HG03095 (cell line): ENCODE results near the gene CCDC127.
"Not testable (repeated sequence)": the region's sequence is repeated elsewhere in the genome, so short reads cannot be mapped to it uniquely, and the experiment has no call there.

Experiments used
- ATAC-seq: cut with Tn5 transposase; IDR thresholded peaks from one replicate; pipeline ENCODE4 v1.9.1; 2021; ENCODE audit warnings: moderate library complexity; ENCODE audit not compliant: unreplicated experiment

The CCDC127 gene

DNA sequence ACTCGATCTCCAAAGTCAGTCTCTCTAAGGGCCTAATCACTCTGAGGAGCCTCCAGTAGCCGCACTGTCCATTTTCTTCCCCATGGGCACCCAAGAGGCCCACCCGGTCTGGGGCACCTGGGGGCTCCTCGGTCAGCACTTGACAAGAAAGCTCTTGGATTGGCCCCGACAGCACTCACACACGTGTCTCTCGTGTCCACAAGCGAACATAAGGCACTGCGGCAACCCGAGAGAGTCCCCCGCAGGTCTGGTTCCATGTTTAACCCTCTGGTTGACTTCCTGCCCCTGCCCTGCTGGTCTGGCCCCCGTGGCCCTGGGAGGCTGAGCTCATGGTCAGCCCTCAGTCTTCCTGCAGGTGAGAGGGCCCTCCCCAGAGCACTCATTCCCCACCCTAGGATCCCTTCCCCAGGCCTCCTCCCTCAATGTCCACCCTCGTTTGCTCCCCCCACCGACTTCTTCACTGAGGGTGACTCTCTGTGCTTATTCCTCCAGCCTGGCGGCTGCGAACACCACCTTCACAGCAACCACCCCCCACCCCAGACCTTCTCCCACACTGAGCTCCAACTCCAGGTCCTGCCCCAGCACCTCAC, 43.0 kb downstream of the CCDC127 start:
- no peak for ATAC-seq

DNA sequence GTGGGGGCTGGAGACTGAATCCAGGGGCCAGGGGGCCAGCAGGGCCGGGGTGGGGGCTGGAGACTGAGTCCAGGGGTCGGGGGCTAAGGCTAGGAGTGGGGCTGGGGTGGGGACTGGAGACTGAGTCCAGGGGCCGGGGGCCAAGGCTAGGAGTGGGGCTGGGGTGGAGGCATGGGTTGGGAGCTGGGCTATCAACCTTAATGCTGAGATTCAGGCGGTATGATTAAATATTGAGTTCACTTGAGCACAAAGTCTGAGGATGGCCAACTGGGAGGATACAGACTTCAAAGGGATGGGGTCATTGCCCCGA, 43.7 kb downstream of the CCDC127 start:
- no peak for ATAC-seq

DNA sequence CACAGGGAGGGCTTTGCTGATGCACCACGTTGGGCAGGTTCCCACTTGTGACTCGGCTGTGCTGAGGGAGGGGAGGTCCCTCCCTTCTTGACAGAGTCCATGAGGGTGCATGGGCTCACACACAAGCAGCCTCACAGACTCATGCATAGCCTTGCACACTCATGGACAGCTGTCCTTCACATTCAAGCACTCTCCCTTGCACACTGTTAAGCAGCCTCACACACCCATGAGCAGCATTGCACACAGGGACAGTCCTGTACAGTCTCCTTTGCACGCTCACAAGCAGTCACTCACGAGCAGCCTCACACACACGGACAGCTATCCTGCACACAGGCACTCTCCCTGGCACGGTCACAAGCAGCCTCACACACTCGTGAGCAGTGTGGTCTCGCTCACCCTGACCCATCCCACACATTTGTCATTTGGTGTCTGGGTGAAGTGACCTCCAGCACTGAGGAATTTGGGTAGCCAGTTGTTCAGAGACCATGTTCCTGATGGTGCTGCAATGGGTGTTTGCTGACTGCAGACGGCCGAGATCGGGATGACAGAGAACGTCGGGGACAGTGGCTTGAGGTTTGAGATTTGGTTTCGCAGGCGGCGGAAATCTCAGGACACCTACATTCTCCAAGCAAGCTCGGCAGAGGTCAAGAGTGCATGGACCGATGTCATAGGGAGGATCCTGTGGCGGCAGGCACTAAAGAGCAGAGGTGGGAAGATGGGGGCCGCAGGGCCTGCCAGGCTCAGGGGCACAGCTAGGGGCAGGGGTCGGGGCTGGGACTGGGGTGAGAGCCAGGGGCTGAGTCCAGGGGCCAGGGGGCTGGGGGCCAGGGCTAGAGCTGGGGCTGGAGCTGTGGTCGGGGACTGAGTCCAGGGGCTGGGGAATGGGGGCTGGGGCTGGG, 44.3 kb downstream of the CCDC127 start:
- no peak for ATAC-seq

DNA sequence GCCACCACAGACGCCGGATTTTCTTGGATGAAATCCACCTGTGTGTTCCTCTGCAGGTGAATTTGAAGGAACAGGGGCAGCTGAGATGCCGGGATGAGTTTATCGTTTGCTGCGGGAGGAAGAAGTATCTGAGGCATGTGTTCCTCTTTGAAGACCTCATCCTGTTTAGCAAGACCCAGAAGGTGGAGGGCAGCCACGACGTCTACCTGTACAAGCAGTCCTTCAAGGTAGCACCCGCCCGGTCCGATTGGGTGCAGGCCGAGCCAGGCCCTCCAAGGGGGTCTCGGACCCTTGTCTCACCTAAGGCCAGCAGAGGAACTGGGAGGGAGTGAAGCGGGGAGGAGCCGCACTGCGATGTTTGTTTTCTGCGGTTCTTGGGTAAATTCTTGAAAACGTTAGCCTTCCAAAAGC, 45.1 kb downstream of the CCDC127 start:
- no peak for ATAC-seq

DNA sequence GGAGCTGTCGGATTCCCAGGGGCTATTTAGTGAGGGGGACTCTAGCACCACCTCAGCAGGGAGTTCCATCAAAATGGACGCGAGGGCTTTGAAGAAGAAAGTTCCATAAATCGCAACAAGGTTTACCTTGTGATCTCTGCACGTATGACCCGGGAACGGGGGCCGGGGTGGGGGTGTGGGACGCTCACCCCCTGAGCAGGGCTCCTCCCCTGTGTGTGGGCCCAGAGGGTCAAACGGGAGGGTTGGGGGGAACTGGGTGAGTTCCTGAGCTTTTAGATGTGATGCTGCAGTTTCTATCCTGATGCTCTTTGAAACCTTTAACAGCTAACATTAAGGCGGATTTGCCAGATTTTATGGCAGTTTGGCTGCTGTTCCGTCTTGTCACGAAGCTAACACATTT, 45.5 kb downstream of the CCDC127 start:
- no peak for ATAC-seq

DNA sequence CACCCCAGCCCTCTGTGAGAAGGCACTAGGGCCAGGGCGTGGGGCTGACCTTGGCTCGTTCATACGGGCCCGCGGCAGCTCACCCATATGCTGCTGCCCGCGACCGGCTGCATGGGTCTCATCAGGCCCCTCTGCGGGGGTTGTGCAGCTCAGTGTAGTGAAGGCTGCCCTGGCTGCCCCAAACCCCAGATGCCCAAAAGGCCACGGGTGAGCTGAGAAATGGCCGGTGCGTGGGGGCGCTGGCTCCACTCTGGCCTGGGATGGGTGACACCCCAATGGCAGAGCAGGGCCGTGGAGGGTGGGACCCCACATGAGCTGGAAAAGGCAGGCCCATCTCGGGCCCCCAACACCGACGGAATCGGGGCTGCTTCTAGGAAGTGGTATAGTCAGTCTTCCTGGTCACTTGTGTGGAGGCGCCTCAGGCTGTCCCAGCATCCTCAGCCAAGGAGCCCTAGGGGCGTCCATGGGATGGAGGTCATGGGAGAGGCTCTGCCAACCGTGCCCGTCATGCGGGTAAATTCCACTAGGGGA, 46.1 kb downstream of the CCDC127 start:
- no peak for ATAC-seq

DNA sequence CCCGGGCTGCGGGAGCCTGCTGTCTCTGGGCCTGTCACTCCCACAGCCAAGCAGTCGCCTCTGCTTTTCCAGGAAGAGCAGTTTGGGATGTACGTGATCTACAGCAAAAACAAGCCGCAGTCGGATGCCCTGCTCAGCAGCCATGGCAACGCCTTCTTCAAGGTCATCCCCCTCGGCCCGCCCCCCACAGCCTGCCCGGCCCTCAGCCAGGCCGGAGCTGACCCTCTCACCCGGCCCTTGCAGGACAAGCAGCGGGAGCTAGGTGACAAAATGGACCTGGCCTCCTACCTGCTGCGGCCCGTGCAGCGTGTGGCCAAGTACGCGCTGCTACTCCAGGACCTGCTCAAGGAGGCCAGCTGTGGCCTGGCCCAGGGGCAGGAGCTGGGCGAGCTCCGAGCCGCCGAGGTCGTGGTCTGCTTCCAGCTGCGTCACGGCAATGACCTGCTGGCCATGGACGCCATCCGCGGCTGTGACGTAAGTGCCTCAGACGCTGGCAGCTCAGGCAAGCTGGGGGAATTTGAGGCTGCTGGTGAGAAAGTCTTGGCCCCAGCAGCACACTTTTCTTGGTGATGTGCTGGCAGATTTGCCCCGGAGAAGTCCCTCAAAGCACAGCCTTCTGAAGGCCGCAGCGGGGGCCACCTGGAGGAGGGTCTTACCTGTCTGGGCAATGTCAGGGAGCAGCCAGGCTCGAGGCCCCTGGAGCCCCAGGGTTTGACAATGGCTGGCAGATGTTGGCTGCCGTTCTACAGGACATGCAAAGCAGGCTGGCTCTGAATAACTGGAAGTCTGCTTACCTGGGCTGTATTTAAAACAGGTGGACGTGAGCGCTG, 46.8 kb downstream of the CCDC127 start:
- no peak for ATAC-seq

DNA sequence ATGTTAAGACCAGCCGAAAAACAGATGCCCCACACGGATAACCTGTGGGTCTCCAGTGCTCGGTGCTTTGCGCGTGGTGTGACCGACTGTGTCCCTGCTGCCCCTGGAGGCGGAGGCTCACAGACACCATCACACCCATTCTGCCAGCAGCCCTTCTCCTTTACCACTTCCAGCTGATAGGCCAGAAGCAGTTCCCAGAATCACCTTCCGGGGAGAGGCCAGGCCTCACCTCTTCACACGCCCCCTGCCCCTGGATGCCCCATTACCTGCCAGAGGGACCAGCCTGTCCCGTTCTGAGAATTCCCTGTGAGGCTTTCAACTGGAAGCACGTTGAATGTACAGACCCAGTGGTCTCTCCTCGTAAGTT, 48.2 kb downstream of the CCDC127 start:
- no peak for ATAC-seq

DNA sequence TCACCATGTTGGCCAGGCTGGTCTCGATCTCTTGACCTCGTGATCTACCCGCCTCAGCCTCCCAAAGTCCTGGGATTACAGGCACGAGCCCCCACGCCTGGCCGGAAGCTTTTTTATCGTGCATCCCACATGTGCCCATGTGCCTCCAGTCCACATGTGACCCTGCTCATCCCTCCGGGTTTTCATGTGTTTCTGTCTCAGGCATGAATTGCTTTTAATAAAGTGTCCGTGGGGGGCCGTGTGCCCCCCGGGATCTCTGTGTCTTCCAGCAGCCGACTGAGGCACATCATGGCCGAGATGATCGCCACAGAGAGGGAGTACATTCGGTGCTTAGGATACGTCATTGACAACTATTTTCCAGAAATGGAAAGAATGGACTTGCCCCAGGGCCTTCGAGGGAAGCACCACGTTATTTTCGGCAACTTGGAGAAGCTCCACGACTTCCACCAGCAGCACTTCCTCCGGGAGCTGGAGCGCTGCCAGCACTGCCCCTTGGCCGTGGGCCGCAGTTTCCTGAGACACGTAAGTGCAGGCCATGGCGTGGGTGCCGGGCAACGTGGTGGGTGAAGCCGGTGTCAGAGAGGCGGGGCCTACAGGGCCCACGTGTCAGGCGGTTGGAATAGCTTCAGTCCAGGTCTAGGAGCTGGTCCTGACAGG, 48.8 kb downstream of the CCDC127 start:
- no peak for ATAC-seq

DNA sequence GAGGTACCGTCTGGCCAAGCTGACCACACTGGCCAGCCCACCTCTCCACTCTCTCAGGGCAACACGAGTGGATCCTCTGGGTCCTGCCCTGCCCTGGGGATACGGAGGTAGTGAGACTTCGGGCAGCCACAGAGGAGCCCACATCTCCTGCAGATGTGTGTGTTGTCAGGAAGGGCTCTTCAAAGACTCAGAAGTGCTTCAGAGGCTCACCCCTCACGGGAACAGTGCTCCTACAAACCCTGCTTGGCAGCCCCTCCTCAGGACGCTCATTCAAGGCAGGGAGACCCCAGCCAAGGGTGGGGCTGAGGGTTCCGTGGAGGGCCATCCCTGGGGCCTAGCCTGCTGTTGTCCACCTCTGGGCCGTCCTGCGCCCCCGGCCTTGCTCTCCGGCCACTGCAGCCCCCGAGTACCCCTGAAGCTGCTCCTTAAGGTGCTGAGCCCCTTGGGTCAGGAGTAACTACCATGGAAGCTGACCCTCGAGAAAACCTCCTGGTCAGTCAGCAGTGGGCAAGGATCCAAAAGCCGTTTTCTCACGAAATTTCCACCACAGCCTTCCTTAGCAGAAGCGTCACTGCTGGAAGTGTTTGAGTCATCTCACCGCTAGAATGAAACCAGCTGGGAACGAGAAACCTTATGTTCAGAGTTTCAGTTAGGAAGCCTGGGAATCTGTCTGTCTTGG, 49.8 kb downstream of the CCDC127 start:
- ATAC-seq: no peak

DNA sequence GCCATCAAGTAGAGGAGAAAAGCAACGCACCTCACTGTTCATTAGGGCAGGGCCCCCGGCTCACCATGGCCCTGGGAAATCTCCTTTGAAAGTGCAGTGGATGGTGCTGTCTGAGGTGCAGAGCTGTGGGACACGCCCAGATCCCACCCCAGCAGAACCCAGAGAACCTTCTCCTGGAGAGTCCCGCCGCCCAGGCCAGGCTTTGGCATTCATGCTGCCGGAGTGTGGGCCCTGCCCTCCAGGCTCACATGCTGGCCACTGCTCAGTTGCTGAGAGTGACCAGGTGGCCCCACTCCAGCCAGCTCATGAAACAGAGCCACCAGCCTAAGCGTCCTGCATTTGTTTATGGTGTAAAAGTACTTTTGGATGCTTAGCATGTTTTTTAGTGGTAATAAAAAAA, 50.4 kb downstream of the CCDC127 start:
- no peak for ATAC-seq

DNA sequence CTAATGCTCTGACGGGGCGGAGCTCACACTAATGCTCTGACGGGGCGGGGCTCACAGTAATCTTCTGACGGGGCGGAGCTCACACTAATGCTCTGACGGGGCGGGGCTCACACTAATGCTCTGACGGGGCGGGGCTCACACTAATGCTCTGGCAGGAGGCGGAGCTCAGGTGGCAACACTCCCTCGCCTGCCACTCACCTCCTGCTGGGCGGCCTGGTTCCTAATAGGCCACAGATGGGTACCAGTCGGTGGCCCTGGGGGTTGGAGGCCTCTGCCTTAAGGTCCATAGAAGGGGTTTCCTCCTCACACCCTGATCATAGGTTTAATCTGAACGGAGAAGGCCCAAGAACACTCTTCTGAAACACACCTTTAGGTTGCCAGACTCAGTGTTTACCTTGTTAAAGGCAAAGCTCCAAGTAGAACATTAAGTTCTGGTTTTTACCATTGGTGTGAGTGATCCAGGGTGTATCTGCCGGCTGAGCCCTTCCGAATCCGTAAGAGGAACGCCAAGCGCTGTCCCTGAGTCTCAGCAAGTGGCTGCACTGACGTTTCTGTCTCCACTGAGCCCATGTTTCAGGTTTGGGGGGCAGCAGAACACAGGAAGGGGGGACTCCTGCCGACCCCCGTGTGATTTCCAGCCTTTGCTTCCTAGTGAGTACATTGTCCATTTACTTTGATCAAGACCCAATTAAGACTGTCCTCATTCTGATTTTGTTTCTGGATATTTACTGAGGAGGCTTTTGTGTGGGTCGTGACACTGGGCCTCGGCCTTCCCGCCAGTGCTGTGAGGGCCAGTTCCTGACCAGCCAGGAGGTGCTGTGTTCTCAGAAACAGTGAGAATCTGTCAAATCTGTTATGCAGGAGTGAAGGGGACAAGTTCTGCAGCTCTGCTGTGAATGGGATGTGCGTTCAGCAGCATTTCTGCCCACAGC, 51.2 kb downstream of the CCDC127 start:
- ATAC-seq: no peak

DNA sequence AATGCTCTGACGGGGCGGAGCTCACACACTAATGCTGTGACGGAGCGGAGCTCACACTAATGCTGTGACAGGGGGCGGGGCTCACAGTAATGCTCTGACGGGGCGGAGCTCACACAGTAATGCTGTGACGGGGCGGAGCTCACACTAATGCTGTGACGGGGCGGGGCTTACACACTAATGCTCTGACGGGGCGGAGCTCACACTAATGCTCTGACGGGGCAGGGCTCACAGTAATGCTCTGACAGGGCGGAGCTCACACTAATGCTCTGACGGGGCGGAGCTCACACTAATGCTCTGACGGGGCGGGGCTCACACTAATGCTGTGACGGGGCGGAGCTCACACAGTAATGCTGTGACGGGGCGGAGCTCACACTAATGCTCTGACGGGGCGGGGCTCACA, 53.2 kb downstream of the CCDC127 start:
- not testable (repeated sequence) for ATAC-seq

DNA sequence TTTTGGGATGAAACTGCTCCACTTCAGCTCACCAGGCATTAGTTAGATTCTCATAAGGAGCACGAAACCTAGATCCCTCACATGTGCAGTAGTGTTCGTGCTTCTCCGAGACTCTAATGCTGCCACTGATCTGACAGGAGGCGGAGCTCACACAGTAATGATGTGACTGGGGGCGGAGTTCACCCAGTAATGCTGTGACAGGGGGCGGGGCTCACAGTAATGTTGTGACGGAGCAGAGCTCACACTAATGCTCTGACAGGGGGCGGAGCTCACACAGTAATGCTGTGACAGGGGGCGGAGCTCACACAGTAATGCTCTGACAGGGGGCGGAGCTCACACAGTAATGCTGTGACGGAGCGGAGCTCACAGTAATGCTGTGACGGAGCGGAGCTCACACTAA, 53.7 kb downstream of the CCDC127 start:
- ATAC-seq: no peak

DNA sequence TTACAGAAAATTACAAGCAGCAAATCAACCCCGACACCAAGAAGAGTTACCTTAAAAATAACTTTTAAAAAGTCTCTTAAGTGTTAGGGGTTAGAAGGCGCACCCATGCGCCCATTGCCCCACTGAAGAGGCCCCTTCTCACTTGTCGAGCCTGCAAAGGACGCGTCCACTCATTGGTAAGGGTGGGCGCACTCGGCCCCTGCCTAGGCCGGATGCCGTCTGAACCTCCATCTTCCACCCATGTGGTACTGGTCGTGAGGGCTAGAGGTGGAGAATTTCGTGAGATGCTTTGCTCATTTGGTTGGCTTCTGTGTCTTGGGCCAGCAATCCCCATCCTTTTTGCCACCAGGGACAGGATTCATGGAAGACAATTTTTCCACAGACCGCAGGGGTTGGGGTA, 54.1 kb downstream of the CCDC127 start:
- ATAC-seq: no peak

DNA sequence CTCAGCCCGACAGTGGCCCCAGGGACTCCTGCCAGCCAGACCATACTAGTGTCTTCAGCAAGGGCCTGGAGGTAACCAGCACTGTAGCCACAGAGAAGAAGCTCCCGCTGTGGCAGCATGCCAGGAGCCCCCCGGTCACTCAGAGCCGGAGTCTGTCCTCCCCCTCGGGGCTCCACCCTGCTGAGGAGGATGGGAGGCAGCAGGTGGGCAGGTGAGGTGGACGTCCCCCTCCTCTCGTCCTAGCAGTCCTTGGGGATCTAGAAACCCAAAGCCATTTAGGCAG, 54.7 kb downstream of the CCDC127 start:
- ATAC-seq: no peak

DNA sequence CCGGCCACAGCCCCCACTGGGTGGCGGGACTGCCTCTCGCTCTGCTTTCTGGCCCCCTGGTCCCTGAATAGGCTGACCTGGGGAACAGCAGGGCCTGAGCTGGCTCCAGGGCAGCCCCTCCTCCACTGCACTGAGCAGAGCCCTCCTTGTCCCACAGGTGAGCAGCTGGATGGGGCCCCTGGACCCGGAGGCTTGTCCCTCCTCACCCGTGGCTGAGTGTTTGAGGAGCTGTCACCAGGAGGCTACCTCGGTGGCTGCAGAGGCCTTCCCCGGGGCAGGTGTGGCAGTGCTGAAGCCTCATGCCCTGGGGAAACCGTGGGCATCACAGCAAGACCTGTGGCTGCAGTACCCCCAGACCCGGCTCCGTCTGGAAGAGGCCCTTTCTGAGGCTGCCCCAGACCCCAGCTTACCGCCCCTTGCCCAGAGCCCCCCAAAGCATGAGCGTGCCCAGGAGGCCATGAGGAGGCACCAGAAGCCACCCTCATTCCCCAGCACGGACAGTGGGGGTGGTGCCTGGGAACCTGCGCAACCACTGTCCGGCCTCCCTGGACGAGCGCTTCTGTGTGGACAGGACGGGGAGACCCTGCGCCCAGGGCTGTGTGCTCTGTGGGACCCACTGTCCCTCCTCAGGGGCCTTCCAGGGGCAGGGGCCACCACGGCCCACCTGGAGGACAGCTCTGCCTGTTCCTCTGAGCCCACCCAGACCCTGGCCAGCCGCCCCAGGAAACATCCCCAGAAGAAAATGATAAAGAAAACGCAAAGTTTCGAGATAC, 55.2 kb downstream of the CCDC127 start:
- no peak for ATAC-seq

DNA sequence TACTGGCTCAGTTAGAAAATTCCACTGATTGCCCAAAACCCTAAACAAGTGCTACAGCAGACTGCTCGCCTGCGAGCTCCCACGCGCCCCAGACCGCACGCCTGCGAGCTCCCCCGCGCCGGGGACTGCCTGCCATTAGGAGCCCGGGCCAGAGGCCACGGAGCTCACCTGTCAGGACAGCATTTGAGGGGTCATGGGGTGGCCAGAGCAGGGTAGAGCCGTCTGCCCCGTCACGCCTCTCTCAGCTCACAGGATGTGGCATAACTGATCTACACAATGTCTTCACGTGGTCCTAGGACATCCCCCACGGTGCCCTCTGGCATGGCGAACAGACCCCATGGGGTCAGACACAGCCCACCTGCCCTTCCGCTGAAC, 55.8 kb downstream of the CCDC127 start:
- no peak for ATAC-seq

DNA sequence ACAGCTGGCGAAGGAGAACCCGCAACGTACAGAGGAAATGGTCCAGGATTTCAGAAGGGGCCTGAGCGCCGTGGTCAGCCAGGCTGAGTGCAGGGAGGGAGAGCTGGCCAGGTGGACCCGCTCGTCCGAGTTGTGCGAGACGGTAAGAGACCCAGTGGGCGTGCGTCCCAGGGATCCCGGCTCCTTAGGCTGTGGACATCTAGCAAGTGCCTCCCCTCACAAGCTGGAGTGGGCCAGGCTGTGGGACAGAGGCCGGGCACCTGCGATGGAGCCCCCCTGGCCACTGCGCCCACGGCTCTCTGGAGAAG, 56.2 kb downstream of the CCDC127 start:
- ATAC-seq: no peak
